Activated naive CD4-positive, alpha-beta T cell treated with anti-CD3 and anti-CD28 coated beads, Interleukin-2, amount 50 U/mL, for 24 hours (primary cell): ENCODE results near the gene SYMPK.
A peak's percentile ranks its signal among the peaks of the same experiment; 100 is the strongest.

ENCODE experiments used
- H3K27ac Mint-ChIP-seq: one replicate; pipeline ENCODE4 v1.8.0; 2021; ENCODE audit warnings: mild to moderate bottlenecking, mixed read lengths
- H3K27me3 Mint-ChIP-seq: one replicate; pipeline ENCODE4 v1.8.0; 2021; ENCODE audit warnings: mixed read lengths
- H3K36me3 Mint-ChIP-seq: one replicate; pipeline ENCODE4 v1.8.0; 2021; ENCODE audit warnings: mixed read lengths
- H3K4me1 Mint-ChIP-seq: one replicate; pipeline ENCODE4 v1.8.0; 2021; ENCODE audit warnings: mixed read lengths
- H3K4me3 Mint-ChIP-seq: one replicate; pipeline ENCODE4 v1.8.0; 2021; ENCODE audit warnings: mild to moderate bottlenecking, mixed read lengths
- H3K9me3 Mint-ChIP-seq: one replicate; pipeline ENCODE4 v1.8.0; 2021; ENCODE audit warnings: mixed read lengths

The SYMPK gene

DNA sequence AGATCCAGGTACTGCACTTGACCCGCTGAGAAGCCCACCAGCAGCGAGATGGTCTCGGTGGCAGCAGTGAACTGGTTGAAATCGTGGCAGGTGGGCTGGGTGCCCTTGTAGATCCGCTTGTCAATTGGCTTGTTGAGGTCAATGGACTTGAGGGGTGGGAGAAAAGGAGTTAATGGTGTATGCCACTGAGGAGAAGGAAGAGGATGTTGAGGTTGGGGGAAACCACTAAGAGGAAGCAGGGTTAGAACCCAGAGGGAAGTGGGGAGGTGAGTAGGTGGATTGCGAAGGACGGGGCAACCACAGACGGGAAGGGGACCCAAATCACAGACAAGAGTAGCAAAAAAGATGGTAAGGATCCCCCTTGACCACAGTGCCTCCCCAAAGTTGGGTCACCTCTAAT lies 72.0 kb downstream of the SYMPK start:
- Mint-ChIP-seq H3K4me1 (peaks cover 38% of the 10 kb centered on the region), H3K36me3 (peaks cover 20% of the 10 kb centered on the region), H3K27me3 (peaks cover 6% of the 10 kb centered on the region), H3K9me3 (no peaks in the 10 kb centered on the region), H3K4me3 (peak overlapping the region; percentile 92), H3K27ac (peak overlapping the region; percentile 73)

- no peaks in the 10 kb centered on the region for H3K9me3 Mint-ChIP-seq
- peaks cover 20% of the 10 kb centered on the region for H3K36me3 Mint-ChIP-seq
- no peaks in the 10 kb centered on the region for H3K27me3 Mint-ChIP-seq
- H3K4me1 Mint-ChIP-seq, result peaks cover 33% of the 10 kb centered on the region
- no peak overlapping the region for H3K27ac Mint-ChIP-seq
- no peak overlapping the region for H3K4me3 Mint-ChIP-seq
These were observed 73.7 kb downstream of the SYMPK start for GRCh38 chr19:45789035-45789786.

- H3K27me3 Mint-ChIP-seq, result no peaks in the 10 kb centered on the region
- H3K36me3 Mint-ChIP-seq, result peaks cover 20% of the 10 kb centered on the region
- no peak overlapping the region for H3K27ac Mint-ChIP-seq
- H3K4me1 Mint-ChIP-seq, result peaks cover 13% of the 10 kb centered on the region
- H3K4me3 Mint-ChIP-seq, result no peak overlapping the region
- no peaks in the 10 kb centered on the region for H3K9me3 Mint-ChIP-seq
These were observed 76.4 kb downstream of the SYMPK start for GRCh38 chr19:45786533-45786894.

DNA sequence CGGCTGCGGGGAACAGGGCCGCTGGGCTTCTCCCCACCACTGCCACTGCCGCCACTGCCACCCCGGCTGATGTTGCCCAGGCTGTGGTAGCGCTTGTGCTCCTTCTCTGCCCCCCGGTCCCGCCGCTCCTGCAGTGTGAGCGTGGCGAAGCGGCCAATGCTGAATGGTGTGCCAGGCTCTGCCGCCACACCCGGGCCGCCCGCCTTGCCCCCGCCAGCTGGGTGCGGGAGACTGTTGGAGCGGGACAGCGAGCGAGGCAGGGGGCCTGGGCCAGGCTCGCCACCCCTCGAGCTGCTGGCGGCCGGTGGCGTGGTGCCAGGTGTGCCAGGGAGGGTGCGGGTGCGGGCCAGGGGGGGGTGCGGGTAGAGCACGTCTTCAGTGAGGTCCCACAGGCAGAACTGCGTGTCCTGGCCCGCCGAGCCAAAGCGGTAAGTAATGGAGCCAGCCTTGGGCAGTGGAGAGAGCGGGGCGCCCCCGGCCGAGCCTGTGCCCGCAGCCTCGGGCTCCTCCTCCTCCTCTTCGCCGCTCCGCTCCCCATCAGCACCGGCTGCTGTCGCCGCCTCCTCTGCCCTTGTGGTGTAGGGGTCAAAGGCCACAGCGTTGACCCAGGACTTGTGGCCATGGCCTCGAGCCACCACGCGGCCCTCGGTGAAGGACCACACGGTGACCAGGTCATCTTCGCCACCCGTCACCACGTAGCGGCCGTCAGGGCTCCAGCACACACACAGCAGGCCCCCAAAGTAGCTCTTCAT lies 77.0 kb downstream of the SYMPK start:
- Mint-ChIP-seq H3K9me3 (no peaks in the 10 kb centered on the region), H3K36me3 (peaks cover 20% of the 10 kb centered on the region), H3K27me3 (peaks cover 2% of the 10 kb centered on the region), H3K4me1 (peaks cover 7% of the 10 kb centered on the region), H3K27ac (no peak overlapping the region), H3K4me3 (no peak overlapping the region)

- Mint-ChIP-seq H3K4me1 (peaks cover 1% of the 10 kb centered on the region), H3K27me3 (peaks cover 4% of the 10 kb centered on the region), H3K4me3 (no peak overlapping the region), H3K9me3 (no peaks in the 10 kb centered on the region), H3K27ac (no peak overlapping the region), H3K36me3 (peaks cover 19% of the 10 kb centered on the region)
These were observed 77.8 kb downstream of the SYMPK start for GRCh38 chr19:45785097-45785496.

DNA sequence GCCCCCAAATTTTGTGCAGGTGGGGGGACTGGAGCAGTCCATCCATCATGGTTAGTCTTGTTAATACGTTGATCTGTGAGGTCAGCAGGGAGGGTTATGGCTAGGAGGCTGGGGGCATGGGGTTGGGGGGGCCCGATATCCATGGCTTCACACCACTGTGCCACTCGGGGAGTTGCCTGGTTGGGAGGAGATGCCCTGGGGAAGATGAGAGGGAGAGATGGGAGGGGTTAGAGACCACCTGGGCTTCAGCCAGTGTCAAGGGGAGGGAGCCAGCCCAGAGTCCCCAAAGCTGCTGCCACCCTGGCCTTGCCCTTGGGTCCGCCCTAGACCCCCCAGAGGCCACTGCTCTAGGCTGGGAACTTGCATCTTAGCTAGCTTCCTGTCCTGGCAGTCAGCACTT lies 78.9 kb downstream of the SYMPK start:
- H3K4me3 Mint-ChIP-seq, result no peak overlapping the region
- H3K4me1 Mint-ChIP-seq, result peaks cover 11% of the 10 kb centered on the region
- H3K27me3 Mint-ChIP-seq, result peaks cover 9% of the 10 kb centered on the region
- no peak overlapping the region for H3K27ac Mint-ChIP-seq
- no peaks in the 10 kb centered on the region for H3K9me3 Mint-ChIP-seq
- H3K36me3 Mint-ChIP-seq, result peaks cover 17% of the 10 kb centered on the region

GRCh38 chr19:45782820-45783785 lies 79.8 kb downstream of the SYMPK start:
- Mint-ChIP-seq H3K36me3 (peaks cover 14% of the 10 kb centered on the region), H3K9me3 (no peaks in the 10 kb centered on the region), H3K27me3 (peaks cover 12% of the 10 kb centered on the region), H3K4me1 (peaks cover 19% of the 10 kb centered on the region), H3K4me3 (no peak overlapping the region), H3K27ac (no peak overlapping the region)

DNA sequence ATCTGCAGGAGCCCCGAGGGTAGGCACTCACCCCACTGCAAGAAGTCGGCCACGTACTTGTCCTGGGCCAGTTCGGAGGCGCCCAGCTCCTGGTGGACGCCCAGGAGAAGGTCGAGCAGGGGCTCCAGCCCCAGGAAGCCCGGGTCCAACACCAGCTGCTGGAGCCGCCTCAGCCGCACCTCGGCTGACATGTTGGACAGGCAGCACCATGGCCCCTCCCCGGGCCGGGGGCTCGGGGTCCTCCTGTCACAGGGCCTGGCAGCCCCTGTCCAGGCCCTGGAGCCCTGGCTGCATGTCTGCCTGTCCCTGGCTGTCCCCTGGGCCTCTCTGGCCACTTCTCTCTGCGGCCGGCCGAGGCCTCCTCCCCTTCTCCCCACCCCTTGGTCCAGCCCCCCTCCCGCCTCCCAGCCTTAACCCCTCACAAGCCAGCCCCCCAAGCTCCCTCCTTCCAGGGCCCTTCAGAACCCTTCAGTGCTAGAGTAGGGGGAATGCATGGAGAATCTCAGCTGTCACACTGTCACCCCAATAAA lies 80.7 kb downstream of the SYMPK start, which contains the start of gene DMPK:
TSS of gene DMPK (minus strand) at position 329 of the 530 bp plus-strand sequence. CDS start at position 191, 138 bp downstream.
- H3K4me1 Mint-ChIP-seq, result peaks cover 19% of the 10 kb centered on the region
- H3K4me3 Mint-ChIP-seq, result no peak within 1 kb of the TSS
- H3K27me3 Mint-ChIP-seq, result peaks cover 12% of the 10 kb centered on the region
- H3K27ac Mint-ChIP-seq, result no peak within 1 kb of the TSS
- no peaks in the 10 kb centered on the region for H3K9me3 Mint-ChIP-seq
- peaks cover 8% of the 10 kb centered on the region for H3K36me3 Mint-ChIP-seq

- Mint-ChIP-seq H3K36me3 (peaks cover 6% of the 10 kb centered on the region), H3K27me3 (peaks cover 12% of the 10 kb centered on the region), H3K4me3 (no peak overlapping the region), H3K27ac (no peak overlapping the region), H3K9me3 (no peaks in the 10 kb centered on the region), H3K4me1 (peaks cover 19% of the 10 kb centered on the region)
These were observed 81.5 kb downstream of the SYMPK start for GRCh38 chr19:45781214-45782161.

- H3K9me3 Mint-ChIP-seq, result no peaks in the 10 kb centered on the region
- H3K4me3 Mint-ChIP-seq, result no peak overlapping the region
- H3K36me3 Mint-ChIP-seq, result peaks cover 4% of the 10 kb centered on the region
- no peak overlapping the region for H3K27ac Mint-ChIP-seq
- H3K27me3 Mint-ChIP-seq, result peaks cover 12% of the 10 kb centered on the region
- H3K4me1 Mint-ChIP-seq, result peaks cover 19% of the 10 kb centered on the region
These were observed 82.3 kb downstream of the SYMPK start for GRCh38 chr19:45780448-45781213.

DNA sequence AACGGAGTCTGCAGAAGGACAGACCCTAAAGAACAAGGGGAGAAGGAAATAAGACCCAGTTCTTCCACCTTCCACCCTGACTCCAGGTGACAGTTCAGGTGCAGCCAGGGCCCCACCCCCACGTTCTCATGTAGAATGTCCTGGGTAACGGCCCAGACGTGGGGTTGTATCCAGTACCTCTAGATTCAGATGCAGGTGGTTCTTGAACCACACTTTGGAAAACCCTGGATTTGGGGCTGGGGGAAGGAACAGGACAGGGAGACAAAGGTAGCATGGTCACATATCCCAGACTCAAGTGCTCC lies 82.8 kb downstream of the SYMPK start:
- Mint-ChIP-seq H3K27ac (no peak overlapping the region), H3K27me3 (peaks cover 12% of the 10 kb centered on the region), H3K4me3 (no peak overlapping the region), H3K4me1 (peaks cover 19% of the 10 kb centered on the region), H3K36me3 (peaks cover 4% of the 10 kb centered on the region), H3K9me3 (no peaks in the 10 kb centered on the region)

- Mint-ChIP-seq H3K27me3 (peaks cover 12% of the 10 kb centered on the region), H3K27ac (peak overlapping the region; percentile 82), H3K36me3 (peaks cover 4% of the 10 kb centered on the region)
These were observed 83.5 kb downstream of the SYMPK start for GRCh38 chr19:45779231-45780145.

GRCh38 chr19:45778010-45778661 lies 84.8 kb downstream of the SYMPK start:
- Mint-ChIP-seq H3K36me3 (peaks cover 4% of the 10 kb centered on the region), H3K27ac (no peak overlapping the region), H3K4me1 (peaks cover 19% of the 10 kb centered on the region), H3K27me3 (peaks cover 12% of the 10 kb centered on the region), H3K9me3 (no peaks in the 10 kb centered on the region), H3K4me3 (peak overlapping the region; percentile 51)

More at GRCh38 chr19:45779231-45780145, 83.5 kb downstream of the SYMPK start:
- Mint-ChIP-seq H3K4me1 (peaks cover 19% of the 10 kb centered on the region), H3K4me3 (peak overlapping the region; percentile 81), H3K9me3 (no peaks in the 10 kb centered on the region)
